Activated CD4-positive, alpha-beta T cell treated with anti-CD3 and anti-CD28 coated beads for 1 hour (primary cell): ENCODE results near the gene HGFAC.
"Not testable (repeated sequence)": the region's sequence is repeated elsewhere in the genome, so short reads cannot be mapped to it uniquely, and the experiment has no call there.

Experiments used
- DNase-seq: peaks from one replicate; pipeline ENCODE4 v3.0.0-alpha.2; 2020

Gene HGFAC

DNA sequence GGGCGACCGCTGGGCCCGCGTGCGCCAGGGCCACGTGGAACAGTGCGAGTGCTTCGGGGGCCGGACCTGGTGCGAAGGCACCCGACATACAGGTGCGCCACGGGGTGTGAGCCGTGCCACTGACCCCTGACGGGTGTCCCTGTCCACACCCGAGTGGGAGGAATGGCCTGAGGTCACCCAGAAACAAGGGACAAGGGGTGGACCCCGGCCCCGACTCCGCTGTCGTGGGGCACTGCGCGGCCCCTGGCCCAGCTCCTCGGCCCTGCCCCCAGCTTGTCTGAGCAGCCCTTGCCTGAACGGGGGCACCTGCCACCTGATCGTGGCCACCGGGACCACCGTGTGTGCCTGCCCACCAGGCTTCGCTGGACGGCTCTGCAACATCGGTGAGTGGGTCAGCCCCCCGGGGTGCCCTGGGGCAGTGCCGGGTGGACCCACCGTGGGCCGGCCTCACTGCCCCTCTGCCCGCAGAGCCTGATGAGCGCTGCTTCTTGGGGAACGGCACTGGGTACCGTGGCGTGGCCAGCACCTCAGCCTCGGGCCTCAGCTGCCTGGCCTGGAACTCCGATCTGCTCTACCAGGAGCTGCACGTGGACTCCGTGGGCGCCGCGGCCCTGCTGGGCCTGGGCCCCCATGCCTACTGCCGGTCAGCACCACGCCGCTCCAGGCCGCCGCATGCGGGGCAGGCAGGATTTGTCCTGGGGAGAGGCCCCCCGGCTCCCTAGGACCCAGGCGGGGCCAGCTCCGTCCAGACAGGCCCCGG, 2.8 kb downstream of the HGFAC start:
- no peak for DNase-seq

GRCh38 chr4:3445111-3445820, 3.5 kb downstream of the HGFAC start:
- DNase-seq, result no peak

- DNase-seq, result no peak
Measured at GRCh38 chr4:3445829-3446545, 4.2 kb downstream of the HGFAC start.

GRCh38 chr4:3446631-3447320, 5.0 kb downstream of the HGFAC start:
- no peak for DNase-seq

- DNase-seq, result no peak
Measured at GRCh38 chr4:3447431-3448395, 5.9 kb downstream of the HGFAC start.

DNA sequence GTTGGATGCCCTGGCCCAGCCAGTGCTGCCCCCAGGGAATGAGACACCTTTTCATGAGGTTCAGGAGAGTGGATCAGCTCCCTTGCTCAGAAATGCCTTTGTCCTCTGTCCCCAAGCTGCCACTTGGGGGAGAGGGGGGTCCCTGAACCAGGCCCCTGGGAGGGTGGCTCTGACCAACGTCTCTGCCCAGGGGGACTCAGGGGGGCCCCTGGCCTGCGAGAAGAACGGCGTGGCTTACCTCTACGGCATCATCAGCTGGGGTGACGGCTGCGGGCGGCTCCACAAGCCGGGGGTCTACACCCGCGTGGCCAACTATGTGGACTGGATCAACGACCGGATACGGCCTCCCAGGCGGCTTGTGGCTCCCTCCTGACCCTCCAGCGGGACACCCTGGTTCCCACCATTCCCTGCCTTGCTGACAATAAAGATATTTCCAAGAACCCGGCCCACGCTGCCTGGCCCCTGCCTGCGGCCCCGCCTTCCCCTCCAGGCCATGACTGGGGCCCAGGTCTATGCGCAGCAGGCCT, 7.3 kb downstream of the HGFAC start:
- DNase-seq, result no peak

GRCh38 chr4:3449574-3450534, 8.1 kb downstream of the HGFAC start:
- no peak for DNase-seq

- no peak for DNase-seq
Measured at GRCh38 chr4:3450643-3451042, 8.9 kb downstream of the HGFAC start.

DNA sequence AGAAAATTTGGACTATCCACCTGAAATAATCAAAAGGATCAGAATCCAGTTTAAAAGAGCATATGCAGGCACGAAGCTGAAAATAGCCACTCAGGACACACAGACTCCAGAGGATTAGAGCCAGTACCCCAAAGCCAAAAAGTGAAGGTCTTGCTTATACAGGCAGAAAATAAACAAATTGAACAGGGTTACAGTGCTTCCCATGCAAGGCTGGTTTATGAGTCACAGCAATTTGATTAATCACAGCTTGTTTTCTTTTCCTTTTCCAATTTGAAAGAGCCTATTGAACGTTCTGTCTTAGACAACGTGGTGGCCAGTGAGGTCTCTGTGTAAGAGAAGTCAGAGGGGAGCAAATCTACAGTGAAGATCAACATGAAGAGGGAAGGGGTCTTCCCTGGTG, 10.2 kb downstream of the HGFAC start:
- no peak for DNase-seq

- no peak for DNase-seq
Measured at GRCh38 chr4:3452376-3452775, 10.6 kb downstream of the HGFAC start.

DNA sequence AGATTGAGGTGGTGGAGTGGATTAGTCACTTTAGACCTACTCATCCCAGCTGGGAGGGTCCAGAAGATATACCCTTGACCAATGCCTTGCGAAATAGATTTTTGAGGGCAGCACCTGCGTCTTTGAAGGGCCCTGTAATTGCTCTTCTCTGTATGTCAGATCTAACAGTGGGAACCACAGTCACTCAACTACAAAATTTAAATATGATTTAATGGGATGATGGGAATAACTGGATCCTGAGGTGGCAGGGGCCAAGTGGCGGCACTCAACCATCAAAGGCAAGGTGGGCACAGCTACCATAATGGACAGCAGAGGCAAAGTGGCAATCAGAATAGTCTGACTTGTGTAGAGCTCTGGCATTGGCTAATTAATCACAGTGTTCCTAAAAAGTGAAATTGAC, 13.8 kb downstream of the HGFAC start:
- not testable (repeated sequence) for DNase-seq

- DNase-seq, result no peak
Measured at GRCh38 chr4:3458371-3458770, 16.6 kb downstream of the HGFAC start.

GRCh38 chr4:3459156-3459555, 17.4 kb downstream of the HGFAC start:
- DNase-seq, result not testable (repeated sequence)

GRCh38 chr4:3460926-3461325, 19.2 kb downstream of the HGFAC start:
- no peak for DNase-seq

DNA sequence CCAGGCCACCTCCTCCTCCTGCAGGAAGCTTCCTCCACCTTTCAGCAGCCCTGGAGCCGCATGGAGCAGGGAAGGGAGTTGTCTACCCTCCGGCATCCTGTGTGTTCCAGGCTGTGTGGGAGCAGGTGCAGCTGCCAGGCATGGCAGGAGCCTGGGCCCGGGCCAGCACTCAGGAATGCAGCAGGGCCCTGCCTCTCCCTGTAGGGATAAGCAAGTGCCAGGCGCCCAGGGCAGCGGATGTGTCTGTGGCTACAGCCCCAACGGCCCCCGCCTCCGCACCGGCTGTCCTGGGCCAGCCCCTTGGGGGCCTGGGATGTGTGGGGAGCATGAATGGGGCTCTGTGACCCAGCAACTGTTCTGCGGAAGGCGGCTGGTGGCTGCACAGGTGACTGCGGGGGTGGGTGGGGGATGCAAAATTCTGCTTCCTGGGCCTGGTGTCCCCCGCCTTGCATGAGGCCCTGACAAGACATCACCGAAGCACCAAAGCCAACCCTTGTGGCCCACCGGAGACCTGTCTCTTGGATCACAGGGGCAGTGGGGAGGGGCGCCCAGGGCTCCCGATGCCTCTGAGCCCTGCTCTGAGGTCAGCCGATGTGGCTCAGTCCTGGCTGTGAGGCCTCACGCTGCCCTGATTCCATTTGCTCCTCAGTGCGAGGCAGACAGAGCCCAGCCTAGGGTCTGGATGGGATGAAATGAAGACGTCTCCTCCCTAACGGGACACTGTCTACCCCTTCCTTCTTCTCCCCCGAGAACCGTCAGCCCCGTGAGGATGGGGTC, 19.9 kb downstream of the HGFAC start:
- no peak for DNase-seq

- no peak for DNase-seq
Measured at GRCh38 chr4:3462321-3462789, 20.6 kb downstream of the HGFAC start.

DNA sequence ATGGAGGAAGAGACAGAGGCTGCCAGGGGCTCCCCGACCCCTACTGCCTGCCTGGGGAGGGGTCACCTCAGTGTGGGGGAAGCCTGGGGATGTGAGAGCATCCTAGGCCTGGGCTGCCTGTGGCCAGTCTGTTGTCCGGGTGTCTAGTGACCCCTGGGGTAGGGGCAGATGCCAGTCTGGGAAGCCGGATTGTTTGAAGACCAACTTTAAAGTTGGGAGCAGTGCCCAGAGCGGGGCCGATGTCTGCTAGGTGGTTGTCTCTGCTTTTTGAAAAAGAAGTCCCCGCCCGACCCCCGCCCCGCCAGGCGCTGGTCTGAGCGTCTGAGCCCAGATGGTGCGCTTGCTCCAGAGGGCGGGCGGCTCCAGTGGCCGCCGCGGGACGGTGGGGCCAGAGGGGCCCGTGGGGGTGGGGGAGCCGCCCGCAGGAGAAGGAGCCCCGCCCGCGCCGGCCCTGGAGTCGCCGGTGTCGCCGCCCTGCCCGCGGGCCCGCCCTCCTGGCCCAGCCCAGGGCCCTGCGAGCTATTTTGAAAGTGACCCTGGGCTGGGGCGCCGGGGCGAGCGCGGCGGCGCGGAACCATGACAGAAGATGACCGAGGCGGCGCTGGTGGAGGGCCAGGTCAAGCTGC, 21.1 kb downstream of the HGFAC start, which contains the start of gene DOK7:
TSS of gene DOK7 (plus strand) at position 517 of the 626 bp plus-strand sequence. CDS start at position 587, 70 bp downstream.
- no peak for DNase-seq

DNA sequence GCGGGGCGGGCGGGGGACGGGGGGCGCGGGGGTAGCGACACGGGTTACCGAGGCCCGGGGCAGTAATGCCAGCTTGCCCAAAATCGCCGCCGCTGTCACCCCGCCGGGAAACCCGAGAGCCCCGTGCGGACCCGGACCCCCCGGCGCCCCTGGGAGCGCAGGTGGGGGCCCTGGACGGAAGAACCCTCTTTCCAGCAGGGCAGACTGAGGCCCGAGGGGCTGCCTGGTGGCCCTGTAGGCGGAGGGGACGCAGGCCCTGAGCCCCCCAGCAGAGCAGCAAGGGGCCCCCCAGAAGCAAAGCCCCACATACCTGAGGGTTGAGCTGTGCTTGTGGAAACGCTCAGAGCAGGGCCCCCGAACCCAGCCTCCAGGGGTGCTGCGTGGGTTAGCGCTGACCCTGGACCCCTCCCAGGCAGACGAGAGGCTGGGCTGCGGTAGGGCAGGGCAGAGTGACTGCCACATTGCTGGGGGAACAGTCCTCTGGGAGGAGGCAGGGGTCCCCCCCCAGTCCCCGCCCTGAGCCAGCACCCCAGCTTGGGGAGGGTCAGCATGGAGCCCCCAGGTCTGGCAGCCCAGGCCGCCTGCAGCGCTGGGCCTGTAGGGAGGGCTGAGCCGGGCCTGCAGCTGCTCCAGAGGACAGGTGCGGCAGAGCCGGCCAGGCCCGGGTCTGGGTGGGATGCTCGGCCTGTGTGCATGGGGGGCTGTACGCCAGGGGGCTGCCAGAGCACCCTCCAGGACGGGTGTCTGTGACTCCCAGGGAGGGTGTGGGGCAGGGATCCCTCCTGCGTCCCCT, 22.0 kb downstream of the HGFAC start:
- DNase-seq, result no peak
